22Rv1 (cell line): ENCODE results near the gene COP1.

Experiments used
- H3K27ac ChIP-seq: fragments of 450-650 bp; 2 replicates; pipeline ENCODE4 v1.5.1; 2017
- ZFX ChIP-seq: fragments of 450-650 bp; IDR thresholded peaks from 2 replicates; pipeline ENCODE4 v1.6.1; 2017; ENCODE audit warnings: antibody characterized with exemption, borderline replicate concordance
- TF ChIP-seq, protein P1 (sequence below): fragments of 450-650 bp; IDR thresholded peaks from 2 replicates; pipeline ENCODE4 v1.5.1; 2017; ENCODE audit warnings: mild to moderate bottlenecking

COP1 gene

GRCh38 chr1:175951627-175952026, 255.5 kb downstream of the COP1 start:
- no peak overlapping the region for H3K27ac ChIP-seq
- TF ChIP-seq, protein P1, sequence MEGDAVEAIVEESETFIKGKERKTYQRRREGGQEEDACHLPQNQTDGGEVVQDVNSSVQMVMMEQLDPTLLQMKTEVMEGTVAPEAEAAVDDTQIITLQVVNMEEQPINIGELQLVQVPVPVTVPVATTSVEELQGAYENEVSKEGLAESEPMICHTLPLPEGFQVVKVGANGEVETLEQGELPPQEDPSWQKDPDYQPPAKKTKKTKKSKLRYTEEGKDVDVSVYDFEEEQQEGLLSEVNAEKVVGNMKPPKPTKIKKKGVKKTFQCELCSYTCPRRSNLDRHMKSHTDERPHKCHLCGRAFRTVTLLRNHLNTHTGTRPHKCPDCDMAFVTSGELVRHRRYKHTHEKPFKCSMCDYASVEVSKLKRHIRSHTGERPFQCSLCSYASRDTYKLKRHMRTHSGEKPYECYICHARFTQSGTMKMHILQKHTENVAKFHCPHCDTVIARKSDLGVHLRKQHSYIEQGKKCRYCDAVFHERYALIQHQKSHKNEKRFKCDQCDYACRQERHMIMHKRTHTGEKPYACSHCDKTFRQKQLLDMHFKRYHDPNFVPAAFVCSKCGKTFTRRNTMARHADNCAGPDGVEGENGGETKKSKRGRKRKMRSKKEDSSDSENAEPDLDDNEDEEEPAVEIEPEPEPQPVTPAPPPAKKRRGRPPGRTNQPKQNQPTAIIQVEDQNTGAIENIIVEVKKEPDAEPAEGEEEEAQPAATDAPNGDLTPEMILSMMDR = no peak
- no peak for TF ChIP-seq ZFX

DNA sequence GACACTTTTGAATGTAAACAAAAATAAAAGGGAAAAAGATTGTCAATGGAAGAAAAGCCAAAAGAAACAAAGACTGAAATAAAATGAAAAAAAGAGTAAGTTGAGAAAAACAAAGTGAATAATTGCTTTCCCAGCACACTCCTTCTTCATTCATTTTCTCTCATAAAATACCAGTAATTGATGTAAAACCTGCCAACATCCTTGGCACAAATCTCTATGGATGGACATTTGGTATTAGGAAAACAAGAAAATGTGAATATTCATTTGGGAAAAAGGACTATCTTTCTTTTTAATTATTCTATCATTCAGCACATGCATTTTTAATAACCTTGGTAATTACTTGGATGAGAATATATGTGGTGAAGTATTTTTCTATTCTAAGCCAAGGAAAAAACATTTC, 259.3 kb downstream of the COP1 start:
- TF ChIP-seq ZFX = no peak
- TF ChIP-seq, protein P1 = no peak
- H3K27ac ChIP-seq = no peak overlapping the region

DNA sequence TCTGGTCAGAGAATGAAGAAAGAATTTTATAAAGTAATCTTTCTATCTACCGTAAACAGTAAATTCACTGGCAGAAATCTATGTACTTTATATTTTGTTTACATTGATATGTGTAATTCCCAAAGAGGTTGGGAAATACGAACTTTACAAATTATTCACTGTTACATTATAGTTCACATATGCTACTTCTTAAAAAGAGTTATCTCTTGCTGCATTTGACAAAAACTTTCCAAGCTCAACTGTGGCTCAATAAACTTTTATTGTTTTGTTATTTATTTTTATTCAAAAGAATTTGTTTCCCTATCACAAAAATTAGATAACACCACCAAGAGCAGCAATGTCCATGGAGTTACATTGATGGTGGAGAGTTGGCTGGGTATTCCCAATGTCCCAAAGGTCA, 262.5 kb downstream of the COP1 start:
- TF ChIP-seq, protein P1 = no peak
- no peak for TF ChIP-seq ZFX

GRCh38 chr1:175941164-175941563, 265.9 kb downstream of the COP1 start:
- H3K27ac ChIP-seq = no peak overlapping the region
- TF ChIP-seq ZFX = no peak
- TF ChIP-seq, protein P1 = no peak

More for the DNA sequence above, 262.5 kb downstream of the COP1 start:
- no peak overlapping the region for H3K27ac ChIP-seq

DNA sequence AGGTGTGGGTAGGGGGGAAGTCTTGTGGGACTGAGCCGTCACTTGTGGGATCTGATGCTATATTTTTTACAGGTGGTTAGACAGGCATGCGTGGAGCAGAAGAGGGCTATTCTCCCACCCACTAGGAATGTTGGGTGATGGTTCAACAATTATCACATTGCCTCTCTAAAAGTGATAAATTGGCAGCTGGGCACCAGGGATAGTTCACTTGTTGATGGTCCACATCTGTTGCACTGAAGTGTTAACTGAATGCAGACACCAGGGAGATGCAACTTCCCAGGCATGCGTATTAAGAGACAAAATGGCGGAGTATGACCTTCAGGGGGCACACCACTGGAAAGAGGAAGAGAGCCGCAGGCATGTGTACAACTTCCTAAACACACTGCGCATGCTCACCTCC, 270.4 kb downstream of the COP1 start:
- no peak overlapping the region for H3K27ac ChIP-seq
- TF ChIP-seq ZFX = no peak
- TF ChIP-seq, protein P1 = no peak

DNA sequence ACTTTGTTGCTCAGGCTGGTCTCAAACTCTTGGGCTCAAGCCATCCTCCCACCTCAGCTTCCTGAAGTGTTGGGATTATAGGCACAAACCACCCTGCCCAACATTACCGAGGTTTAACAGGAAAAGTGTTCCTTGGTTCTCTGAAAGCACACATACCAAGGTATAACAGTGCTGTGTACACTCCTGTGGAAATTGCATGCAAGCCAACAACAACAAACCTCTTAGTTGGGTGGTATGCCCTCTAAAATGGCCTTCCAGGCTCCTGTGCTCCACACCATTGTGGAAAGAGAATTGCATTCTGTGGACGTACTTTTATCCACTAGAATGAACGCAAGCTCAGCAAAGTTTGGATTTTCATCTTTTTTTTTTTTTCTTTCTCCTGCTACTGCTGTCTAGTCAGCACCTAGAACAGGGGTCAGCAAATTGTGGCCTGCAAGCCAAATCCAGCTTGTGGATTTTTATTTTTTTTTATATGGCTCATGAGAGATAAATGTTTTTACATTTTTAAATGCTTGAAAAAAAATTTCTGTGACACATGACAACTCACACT, 271.4 kb downstream of the COP1 start:
- TF ChIP-seq ZFX = no peak
- TF ChIP-seq, protein P1 = no peak
- no peak overlapping the region for H3K27ac ChIP-seq

GRCh38 chr1:175935166-175935565, 271.9 kb downstream of the COP1 start:
- TF ChIP-seq, protein P1 = no peak
- no peak for TF ChIP-seq ZFX

More at GRCh38 chr1:175935166-175935565, 271.9 kb downstream of the COP1 start:
- H3K27ac ChIP-seq = no peak overlapping the region
